H1 (cell line): ENCODE results near the gene STKLD1.

Experiments
- CEBPB ChIP-seq: IDR thresholded peaks from 2 replicates; pipeline ENCODE4 v1.6.1; 2012; ENCODE audit warnings: low read depth, low read length
- EZH2 ChIP-seq: fragments of 200-600 bp; sonication (generic); IDR thresholded peaks from 2 replicates; pipeline ENCODE4 v1.7.1; 2012; ENCODE audit warnings: low read depth, mild to moderate bottlenecking, moderate library complexity, low read length, inconsistent platforms; ENCODE audit not compliant: severe bottlenecking
- JUND ChIP-seq: IDR thresholded peaks from 2 replicates; pipeline ENCODE4 v1.6.1; 2011; ENCODE audit warnings: mild to moderate bottlenecking, improper control_type of control experiment, low read length
- PHF8 ChIP-seq: fragments of 200-600 bp; sonication (generic); conservative IDR thresholded peaks from 2 replicates; pipeline ENCODE4 v1.7.1; 2012; ENCODE audit warnings: low read depth, mild to moderate bottlenecking, inconsistent platforms, low read length, moderate library complexity
- TAF1 ChIP-seq: IDR thresholded peaks from 2 replicates; pipeline ENCODE4 v1.6.1; 2011; ENCODE audit warnings: mild to moderate bottlenecking, low read depth, low read length
- TCF12 ChIP-seq: IDR thresholded peaks from 2 replicates; pipeline ENCODE4 v1.6.1; 2011; ENCODE audit warnings: low read depth, mild to moderate bottlenecking, low read length
- TEAD4 ChIP-seq: IDR thresholded peaks from 2 replicates; pipeline ENCODE4 v1.6.1; 2012; ENCODE audit warnings: low read depth, low read length, inconsistent platforms, mixed read lengths
- ZNF274 ChIP-seq: IDR thresholded peaks from 2 replicates; pipeline ENCODE4 v1.7.0; 2012; ENCODE audit warnings: low read length, borderline replicate concordance; ENCODE audit errors: extremely low read depth
- TF ChIP-seq, protein P1 (sequence below): IDR thresholded peaks from 2 replicates; pipeline ENCODE4 v1.6.1; 2012; ENCODE audit warnings: inconsistent platforms
- TF ChIP-seq, protein P2 (sequence below), 3 experiments: IDR thresholded peaks; 1 replicate in 2 of 3; 2 replicates in 1 of 3; pipeline versions ENCODE4 v1.5.1 to v1.6.1; 2011; ENCODE audit warnings: low read length in 3 of 3, mild to moderate bottlenecking in 3 of 3, inconsistent platforms in 2 of 3, low read depth in 1 of 3, moderate library complexity in 1 of 3; ENCODE audit not compliant: insufficient read depth in 1 of 3; ENCODE audit errors: control extremely low read depth in 1 of 3

DNA sequence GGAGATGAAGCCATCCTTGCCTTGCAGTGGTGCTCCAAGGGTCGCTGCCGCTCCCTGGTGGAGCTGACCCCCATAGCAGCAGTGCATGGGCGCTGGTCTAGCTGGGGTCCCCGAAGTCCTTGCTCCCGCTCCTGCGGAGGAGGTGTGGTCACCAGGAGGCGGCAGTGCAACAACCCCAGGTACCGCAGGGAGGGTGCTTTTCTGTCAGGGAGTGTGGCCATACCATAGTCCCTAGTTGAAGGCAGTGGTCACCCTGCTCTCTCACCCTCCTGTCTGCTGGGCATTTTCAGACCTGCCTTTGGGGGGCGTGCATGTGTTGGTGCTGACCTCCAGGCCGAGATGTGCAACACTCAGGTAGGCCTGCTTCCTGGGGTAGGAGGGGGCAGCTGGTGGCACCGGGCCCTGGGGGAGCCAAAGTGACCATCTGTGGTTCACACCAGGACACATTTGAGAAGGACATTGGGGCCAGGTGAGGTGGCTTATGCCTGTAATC is 57.2 kb downstream of the STKLD1 start:
- no peak for TF ChIP-seq CEBPB
- no peak for TF ChIP-seq EZH2
- no peak for TF ChIP-seq PHF8
- no peak for TF ChIP-seq TCF12
- TF ChIP-seq TEAD4 = no peak
- TF ChIP-seq, protein P1, sequence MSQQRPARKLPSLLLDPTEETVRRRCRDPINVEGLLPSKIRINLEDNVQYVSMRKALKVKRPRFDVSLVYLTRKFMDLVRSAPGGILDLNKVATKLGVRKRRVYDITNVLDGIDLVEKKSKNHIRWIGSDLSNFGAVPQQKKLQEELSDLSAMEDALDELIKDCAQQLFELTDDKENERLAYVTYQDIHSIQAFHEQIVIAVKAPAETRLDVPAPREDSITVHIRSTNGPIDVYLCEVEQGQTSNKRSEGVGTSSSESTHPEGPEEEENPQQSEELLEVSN = no peak
- TF ChIP-seq, protein P2, sequence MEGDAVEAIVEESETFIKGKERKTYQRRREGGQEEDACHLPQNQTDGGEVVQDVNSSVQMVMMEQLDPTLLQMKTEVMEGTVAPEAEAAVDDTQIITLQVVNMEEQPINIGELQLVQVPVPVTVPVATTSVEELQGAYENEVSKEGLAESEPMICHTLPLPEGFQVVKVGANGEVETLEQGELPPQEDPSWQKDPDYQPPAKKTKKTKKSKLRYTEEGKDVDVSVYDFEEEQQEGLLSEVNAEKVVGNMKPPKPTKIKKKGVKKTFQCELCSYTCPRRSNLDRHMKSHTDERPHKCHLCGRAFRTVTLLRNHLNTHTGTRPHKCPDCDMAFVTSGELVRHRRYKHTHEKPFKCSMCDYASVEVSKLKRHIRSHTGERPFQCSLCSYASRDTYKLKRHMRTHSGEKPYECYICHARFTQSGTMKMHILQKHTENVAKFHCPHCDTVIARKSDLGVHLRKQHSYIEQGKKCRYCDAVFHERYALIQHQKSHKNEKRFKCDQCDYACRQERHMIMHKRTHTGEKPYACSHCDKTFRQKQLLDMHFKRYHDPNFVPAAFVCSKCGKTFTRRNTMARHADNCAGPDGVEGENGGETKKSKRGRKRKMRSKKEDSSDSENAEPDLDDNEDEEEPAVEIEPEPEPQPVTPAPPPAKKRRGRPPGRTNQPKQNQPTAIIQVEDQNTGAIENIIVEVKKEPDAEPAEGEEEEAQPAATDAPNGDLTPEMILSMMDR (IDR thresholded peaks at IDR 0.05; ENCODE audit: control extremely low read depth in 1 of 3, insufficient read depth in 1 of 3, low read depth in 1 of 3, low read length in 3 of 3) = peak in 2 of 3 experiments; percentile 27 to 34; a peak in 3 of 4 replicates
- TF ChIP-seq TAF1 = no peak
- no peak for TF ChIP-seq ZNF274
- no peak for TF ChIP-seq JUND
